Vagina (tissue), 2 donors: ENCODE results near the gene SBF2.

ENCODE experiments used
- CTCF ChIP-seq, 3 experiments: fragments of 450-650 bp in 2 of 3; fragments of 200-600 bp in 1 of 3; sonication (generic) in 1 of 3; IDR thresholded peaks; one replicate each; pipeline ENCODE4 v1.5.1; 2017 to 2019; ENCODE audit warnings: antibody characterized with exemption in 3 of 3, mild to moderate bottlenecking in 2 of 3, moderate library complexity in 2 of 3
- POLR2A ChIP-seq, 2 donors: fragments of 450-650 bp; IDR thresholded peaks; one replicate each; pipeline ENCODE4 v1.6.1; 2017; ENCODE audit warnings: antibody characterized with exemption in 2 of 2, mild to moderate bottlenecking in 2 of 2, moderate library complexity in 2 of 2
- POLR2AphosphoS5 ChIP-seq, 2 donors: sonication (generic); formaldehyde crosslinking; IDR thresholded peaks; one replicate each; pipeline ENCODE4 v1.9.0; 2017; ENCODE audit warnings: antibody characterized with exemption in 2 of 2, mild to moderate bottlenecking in 2 of 2, low read depth in 1 of 2; ENCODE audit not compliant: insufficient read depth in 1 of 2

GRCh38 chr11:10005955-10006525 lies 288.0 kb downstream of the SBF2 start:
- TF ChIP-seq CTCF (IDR thresholded peaks at IDR 0.05) (no peak), POLR2A (IDR thresholded peaks at IDR 0.05) (no peak), POLR2AphosphoS5 (IDR thresholded peaks at IDR 0.05; ENCODE audit: insufficient read depth in 1 of 2, low read depth in 1 of 2) (no peak)
